ELF-1 (cell line): Measurements from ENCODE around the gene DNM2.
A peak's percentile ranks its signal among the peaks of the same experiment; 100 is the strongest.
"Not testable (repeated sequence)": the region's sequence is repeated elsewhere in the genome, so short reads cannot be mapped to it uniquely, and the experiment has no call there.

Experiments
- DNase-seq: peaks from one replicate; pipeline ENCODE4 v3.0.0-alpha.2; 2016; ENCODE audit warnings: low read depth, low spot score

The DNM2 gene

GRCh38 chr19:10863107-10863717 is 145.3 kb downstream of the DNM2 start:
- DNase-seq: peak; percentile 87

GRCh38 chr19:10864538-10864899 is 146.6 kb downstream of the DNM2 start:
- DNase-seq: peak; percentile 88

GRCh38 chr19:10866495-10866894 is 148.6 kb downstream of the DNM2 start:
- no peak for DNase-seq

GRCh38 chr19:10868872-10869547 is 151.1 kb downstream of the DNM2 start:
- no peak for DNase-seq

GRCh38 chr19:10869872-10870311 is 152.0 kb downstream of the DNM2 start:
- not testable (repeated sequence) for DNase-seq

GRCh38 chr19:10870501-10870954 is 152.6 kb downstream of the DNM2 start:
- DNase-seq: no peak

GRCh38 chr19:10870955-10871603 is 153.2 kb downstream of the DNM2 start, which contains the start of gene CARM1:
CARM1 (plus strand) TSS chr19:10871553; CDS start chr19:10871703, 150 bp downstream.
- DNase-seq: peak; percentile 99

- DNase-seq: no peak
These were observed 154.0 kb downstream of the DNM2 start for GRCh38 chr19:10871711-10872545.

- no peak for DNase-seq
These were observed 154.7 kb downstream of the DNM2 start for GRCh38 chr19:10872546-10873107.

GRCh38 chr19:10874024-10874423 is 156.1 kb downstream of the DNM2 start:
- DNase-seq: no peak

- no peak for DNase-seq
These were observed 158.8 kb downstream of the DNM2 start for GRCh38 chr19:10876459-10877240.

GRCh38 chr19:10877608-10878007 is 159.7 kb downstream of the DNM2 start:
- not testable (repeated sequence) for DNase-seq

- DNase-seq: peak; percentile 2
These were observed 160.4 kb downstream of the DNM2 start for GRCh38 chr19:10878253-10878652.
